Ramos (cell line): ENCODE data around the gene TAF3.

ENCODE experiments used
- in situ Hi-C: fragments of 300-500 bp; cut with MboI; formaldehyde crosslinking; loops from one replicate; pipeline ENCODE4 v1.14.3; 2022; ENCODE audit warnings: low sequenced_read_pairs; ENCODE audit not compliant: unreplicated experiment

Gene TAF3

DNA sequence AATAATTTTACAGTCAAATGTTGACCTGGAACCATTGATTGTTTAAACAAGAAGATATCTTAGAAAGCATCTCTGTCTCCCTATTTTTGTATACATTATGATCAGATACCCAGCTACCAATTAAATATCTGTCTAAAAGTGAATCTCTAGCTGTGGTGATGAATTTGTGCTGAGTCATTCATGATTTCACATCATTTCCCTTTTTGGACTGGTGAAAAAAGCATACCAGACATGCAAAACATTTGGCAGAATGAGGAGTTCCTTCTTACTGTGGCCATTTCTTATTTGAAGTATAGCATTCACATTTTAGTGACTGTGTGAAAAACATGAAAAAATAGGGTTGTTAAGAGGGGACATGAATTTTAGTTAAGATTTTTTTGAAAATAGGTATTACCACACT is 138.2 kb downstream of the TAF3 start:
- in situ Hi-C loops: no loop called here

DNA sequence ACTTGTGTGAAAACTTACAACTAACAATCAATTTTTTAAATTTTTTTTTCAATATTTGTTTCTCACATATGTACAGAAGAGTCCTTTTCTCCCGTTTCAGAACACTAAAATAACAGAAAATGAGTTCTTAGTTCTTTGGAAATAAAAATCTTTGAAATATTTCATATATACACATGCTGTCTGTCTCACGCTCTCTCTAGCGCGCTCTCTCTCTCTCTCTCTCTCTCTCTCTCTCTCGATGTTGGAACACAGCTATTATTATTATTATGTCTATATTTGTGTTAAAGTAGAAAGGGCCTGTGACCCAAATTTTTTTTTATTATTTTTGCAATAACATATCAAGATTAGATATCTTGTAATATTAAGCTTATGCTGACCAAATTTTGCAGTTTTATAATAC is 139.3 kb downstream of the TAF3 start:
- in situ Hi-C loops: no loop called here

- in situ Hi-C loops: no loop called here
Measured at GRCh38 chr10:7958442-7958841, 140.1 kb downstream of the TAF3 start.

DNA sequence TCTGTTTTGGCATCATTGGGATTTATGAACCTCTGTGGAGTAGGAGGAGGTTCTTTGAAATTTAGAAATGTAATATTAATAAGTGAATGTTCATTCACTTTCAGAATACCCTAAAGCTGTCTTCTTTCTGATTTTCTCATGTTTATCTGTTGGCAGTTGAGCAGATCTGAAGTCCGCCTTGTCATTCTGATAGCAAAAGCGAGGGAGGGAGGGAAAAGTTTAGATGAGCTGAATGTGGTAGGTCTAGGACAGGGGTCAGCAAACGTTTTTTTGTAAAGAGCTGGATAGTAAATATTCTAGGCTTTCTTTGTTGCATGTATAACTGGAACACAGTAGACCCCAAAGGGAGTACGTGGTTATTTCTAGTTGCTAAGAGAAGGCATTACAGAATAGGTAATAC is 141.8 kb downstream of the TAF3 start:
- in situ Hi-C loops: no loop called here

- in situ Hi-C loops: no loop called here
Measured at GRCh38 chr10:7962592-7962991, 144.3 kb downstream of the TAF3 start.

DNA sequence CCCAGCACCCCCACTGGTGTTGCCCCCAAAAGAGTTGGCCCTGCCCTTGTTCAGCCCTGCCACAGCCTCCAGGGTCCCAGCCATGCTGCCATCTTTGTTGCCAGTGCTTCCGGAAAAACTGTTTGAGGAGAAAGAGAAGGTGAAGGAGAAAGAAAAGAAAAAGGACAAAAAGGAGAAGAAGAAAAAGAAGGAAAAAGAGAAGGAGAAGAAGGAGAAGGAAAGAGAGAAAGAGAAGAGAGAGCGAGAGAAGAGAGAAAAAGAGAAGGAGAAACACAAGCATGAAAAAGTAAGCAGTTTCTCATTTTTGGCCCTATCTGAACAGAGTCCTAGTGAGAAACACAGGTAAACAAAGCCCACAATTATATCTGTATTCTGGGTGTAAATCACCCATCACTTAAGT is 147.2 kb downstream of the TAF3 start:
- in situ Hi-C loops: no loop called here

DNA sequence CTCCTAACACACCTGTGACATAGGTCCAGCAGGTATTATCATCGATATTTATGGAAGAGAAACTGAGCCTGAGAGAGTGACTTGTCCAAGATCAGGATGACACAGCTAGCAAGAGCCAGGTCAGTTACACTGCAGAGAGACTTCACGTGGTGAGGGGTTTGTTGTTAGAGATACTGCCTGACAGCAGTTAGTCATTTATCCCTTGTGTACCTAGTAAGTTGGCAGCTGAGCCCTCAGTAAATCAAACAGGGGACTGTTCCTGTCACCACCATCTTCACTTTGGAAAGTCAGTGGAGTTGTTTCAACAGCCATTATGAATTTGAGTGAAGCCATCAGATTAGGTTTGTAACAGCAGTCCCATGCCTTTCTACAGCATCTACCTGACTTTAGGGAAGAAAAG is 148.7 kb downstream of the TAF3 start:
- in situ Hi-C loops: no loop called here

DNA sequence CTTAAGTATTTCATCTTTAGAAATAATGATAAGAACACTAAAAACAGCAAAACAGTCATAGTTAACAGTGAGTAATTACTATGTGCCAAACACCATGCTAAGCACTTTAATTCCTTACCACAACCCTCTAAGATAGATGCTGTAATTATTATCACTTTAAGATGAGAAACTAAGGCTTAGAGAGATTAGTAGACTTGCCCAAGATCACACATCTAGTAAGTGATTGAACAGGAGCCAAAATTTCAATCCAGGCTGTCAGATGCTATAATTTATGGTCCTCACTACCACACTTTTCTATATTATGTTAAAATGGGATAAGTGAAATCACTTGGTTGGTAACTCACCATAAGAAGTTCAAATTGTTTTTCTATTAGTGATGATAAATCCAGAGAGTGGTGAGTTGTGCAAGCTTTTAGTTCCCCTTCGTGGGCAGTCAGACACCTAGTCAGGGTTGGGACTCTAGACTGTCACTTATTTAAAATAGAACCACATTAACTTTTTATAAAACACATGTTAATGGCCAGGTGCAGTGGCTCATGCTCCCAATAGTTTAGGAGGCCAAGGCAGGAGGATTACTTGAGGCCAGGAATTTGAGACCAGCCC is 150.3 kb downstream of the TAF3 start:
- in situ Hi-C loops: no loop called here

DNA sequence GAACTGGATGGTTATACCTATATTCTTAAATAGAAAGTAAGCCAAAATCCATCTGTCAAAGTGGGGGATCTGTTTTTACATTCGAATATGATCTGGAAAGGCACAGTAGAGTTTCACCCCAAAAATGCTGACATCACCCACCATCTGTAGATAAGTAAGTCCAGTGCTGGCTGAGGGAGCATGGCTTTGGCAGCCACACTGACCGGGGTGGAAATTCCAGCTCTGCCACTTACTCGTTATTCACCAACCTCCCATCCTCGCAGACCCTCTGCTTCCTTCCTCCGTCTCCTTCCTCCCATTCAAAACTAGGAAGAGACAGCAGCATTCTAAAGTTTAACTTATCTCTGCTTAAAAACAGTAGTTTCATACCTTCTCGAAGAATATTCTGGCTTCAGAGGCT is 151.3 kb downstream of the TAF3 start:
- in situ Hi-C loops: no loop called here

DNA sequence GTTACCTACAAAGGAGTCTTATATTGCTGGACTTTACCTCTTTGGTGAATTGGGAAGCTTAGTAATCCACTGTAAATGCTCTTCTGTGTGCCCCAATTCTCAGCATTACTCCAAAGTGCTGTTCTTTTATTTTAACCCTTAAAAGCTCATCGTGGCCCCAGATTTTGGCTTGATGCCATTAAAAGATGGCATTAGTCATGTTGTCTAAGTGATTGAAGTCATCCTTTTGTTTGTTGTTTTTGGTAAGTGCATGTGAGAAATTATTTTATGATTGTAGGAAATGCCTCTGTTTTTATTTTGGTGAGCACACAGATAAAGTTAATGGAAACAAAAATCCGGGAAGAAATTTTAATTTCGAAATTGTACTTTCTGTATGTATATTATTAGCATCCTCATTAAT is 153.6 kb downstream of the TAF3 start:
- in situ Hi-C loops: no loop called here

- in situ Hi-C loops: no loop called here
Measured at GRCh38 chr10:7972367-7972766, 154.1 kb downstream of the TAF3 start.

GRCh38 chr10:7980196-7980595 is 161.9 kb downstream of the TAF3 start:
- in situ Hi-C loops: no loop called here

DNA sequence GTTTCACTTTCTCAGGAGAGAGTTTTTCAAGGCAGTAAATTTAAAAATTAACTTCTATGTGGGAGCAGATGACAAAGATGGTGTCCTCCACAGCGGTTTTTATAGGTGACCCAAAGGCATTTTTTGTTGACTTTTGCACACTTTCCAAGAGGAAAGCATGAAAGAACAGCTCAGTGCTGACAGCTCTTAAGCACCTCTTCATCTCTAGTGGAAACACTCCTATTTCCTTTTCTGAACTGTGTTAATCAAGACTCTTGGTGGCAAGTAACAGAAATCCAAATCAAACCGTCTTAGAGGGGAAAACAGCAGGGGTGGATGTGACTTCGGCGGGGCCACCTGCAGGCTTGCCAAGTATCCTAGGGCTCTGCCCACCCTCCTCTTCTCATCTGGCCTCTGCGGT is 164.4 kb downstream of the TAF3 start:
- in situ Hi-C loops: no loop called here

DNA sequence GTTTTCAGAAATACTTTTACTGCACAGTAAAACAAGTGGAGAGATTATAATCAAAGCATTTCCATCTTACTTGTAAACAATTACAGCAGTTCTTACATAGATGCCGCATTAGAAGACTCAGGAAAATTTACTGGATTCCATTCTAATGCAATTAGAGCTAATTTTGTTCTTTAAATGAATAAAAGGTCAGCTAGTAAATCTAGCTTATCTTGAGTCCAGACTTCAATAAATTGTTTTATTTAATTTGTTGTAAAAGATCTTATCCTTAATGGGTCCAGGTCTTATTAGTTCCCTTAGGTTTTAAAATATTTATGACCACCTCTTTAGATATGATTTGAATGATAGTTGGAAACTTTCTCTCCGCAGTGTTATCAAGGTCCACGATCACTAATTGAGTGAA is 166.0 kb downstream of the TAF3 start:
- in situ Hi-C loops: no loop called here

GRCh38 chr10:7984896-7985295 is 166.6 kb downstream of the TAF3 start:
- in situ Hi-C loops: no loop called here

DNA sequence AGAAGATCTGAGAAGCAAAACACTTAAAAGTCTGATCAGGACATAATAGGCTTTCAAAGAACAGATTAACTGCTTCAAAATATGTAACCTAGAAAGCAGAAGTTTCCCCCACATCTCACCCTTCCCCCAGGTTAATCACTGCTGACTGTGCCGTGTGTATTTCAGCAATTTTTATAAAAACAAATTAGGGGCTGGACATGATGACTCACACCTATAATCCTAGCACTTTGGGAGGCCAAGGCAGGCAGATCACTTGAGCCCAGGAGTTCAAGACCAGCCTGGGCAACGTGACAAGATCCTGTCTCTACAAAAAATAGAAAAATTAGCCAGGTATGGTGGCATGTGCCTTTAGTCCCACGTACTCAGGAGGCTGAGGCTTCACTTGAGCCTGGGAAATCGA is 168.5 kb downstream of the TAF3 start:
- in situ Hi-C loops: no loop called here

DNA sequence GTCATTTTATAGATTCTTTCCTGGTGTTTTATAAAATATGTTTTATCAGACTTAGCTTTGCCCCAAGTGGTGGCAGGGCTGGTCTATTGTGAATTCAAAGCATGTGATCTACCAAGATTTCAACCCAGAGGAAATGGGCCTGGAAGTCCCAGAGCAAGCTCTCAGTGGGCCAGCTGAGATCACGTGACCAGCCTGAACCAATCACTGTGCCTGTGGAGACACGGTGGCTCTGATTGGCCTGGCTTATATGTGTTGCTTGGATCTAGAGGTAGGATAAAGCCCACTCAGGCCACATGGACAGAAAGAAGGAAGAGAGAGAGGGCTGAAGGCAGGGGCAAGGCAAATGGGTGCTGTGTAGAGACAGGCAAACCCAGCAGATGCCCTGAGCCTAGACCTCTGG is 170.7 kb downstream of the TAF3 start:
- in situ Hi-C loops: no loop called here

DNA sequence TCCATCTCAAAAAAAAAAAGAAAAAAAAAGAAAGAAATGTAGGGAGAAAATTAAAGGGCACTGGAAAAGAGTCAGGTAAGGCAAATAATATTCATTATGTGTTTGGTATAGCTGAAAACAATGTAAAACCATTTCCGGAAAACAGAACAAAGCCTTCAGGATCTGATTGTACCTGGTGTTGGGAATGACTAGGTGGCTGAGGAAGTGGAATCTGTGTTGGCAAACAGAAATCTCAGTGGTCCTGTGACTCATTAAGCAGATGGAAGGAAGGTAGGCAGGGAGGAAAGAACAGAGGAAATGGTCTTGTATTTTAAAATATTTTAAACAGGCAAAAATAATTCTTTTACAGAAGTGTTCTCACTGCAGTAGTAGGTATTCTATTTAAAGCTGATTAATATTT is 180.5 kb downstream of the TAF3 start:
- in situ Hi-C loops: no loop called here

- in situ Hi-C loops: no loop called here
Measured at GRCh38 chr10:8004469-8005000, 186.2 kb downstream of the TAF3 start.

DNA sequence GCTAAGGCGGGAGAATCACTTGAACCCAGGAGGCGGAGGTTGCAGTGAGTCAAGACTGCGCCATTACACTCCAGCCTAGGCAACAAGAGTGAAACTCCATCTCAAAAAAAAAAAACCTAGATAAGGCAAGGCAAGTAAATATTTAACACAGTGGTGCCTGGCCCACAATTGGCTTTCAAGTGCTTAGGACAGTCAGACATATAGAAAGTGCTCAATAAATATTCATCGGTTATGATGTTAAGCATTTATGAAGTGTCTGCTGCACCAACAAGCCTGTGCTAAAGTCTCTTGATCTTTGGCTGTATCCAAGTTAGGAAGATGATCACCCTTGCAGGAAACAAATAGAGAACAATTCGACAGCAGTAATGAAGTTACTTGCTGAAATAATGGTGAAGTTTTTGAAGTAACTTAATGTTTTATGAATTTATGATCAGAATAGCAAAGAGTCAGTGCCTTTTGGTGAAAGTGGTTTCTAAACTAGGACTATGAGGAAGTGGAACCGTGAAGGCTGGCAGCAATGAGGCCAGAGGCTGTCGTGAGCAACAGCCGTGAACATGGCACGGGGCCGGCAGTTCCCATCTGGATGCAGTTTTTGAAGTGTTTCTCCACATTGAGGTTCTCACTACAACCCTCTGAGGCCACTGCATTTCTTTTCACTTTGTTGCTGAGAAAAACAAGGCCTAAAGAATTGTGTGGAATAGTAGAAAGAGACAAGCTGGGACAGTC is 188.1 kb downstream of the TAF3 start:
- in situ Hi-C loops: no loop called here

DNA sequence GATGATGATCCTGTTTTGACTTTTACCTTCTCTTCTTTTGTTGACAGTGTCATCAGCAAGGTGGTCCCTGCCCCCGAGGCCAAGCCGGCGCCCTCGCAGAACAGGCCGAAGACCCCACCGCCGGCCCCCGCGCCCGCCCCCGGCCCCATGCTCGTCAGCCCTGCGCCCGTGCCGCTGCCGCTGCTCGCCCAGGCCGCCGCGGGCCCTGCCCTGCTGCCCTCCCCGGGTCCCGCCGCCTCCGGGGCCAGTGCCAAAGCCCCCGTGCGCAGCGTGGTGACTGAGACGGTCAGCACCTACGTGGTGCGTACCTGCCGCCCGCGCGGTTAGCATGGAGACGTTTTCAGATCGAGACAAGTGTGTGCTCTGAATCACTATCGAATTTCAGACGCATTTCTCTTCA is 190.7 kb downstream of the TAF3 start:
- in situ Hi-C loops: no loop called here

DNA sequence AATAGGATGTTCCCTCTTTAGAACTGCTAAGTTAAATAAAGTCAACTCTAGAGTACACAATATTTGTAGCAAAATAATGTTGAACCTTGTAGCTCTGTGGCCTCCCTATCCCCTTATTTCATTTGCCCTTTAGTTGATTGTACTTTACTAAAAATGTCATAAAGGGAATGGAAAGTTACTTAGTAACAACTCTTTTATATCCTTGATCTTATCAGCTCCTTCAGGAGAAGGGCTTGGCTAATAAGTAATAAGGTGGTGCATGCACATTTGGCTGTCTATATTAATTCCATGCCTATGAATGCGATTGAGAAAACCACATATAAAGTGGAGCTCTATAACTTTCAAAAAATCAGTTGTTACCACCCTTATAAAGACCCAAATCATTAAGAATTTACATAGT is 194.7 kb downstream of the TAF3 start:
- in situ Hi-C loops: no loop called here
